Spleen (tissue), 7 donors: ENCODE measurements around the gene HLF.

Experiments used
- POLR2A ChIP-seq, 3 donors: fragments of 450-650 bp; IDR thresholded peaks; one replicate each; pipeline ENCODE4 v1.5.1; 2017; ENCODE audit warnings: antibody characterized with exemption in 3 of 3, mild to moderate bottlenecking in 1 of 3
- POLR2AphosphoS5 ChIP-seq, 3 donors: sonication (generic); formaldehyde crosslinking; IDR thresholded peaks; one replicate each; pipeline ENCODE4 v1.5.1; 2017; ENCODE audit warnings: antibody characterized with exemption in 3 of 3
- TF ChIP-seq, protein P1 (sequence below), 11 experiments: fragments of 200-600 bp in 7 of 11; fragments of 450-650 bp in 4 of 11; sonication (generic) in 4 of 11; IDR thresholded peaks in 8 of 11; conservative IDR thresholded peaks in 3 of 11; 1 replicate in 7 of 11; 2 replicates in 4 of 11; pipeline versions ENCODE4 v1.4.0 to v1.8.0; 2016 to 2021; ENCODE audit warnings: antibody characterized with exemption in 11 of 11, inconsistent platforms in 4 of 11, mild to moderate bottlenecking in 1 of 11
- donor health status: DM: no; HTN: no; CAD: no; lungs with moderate emphysema.
- donor health status: DM: no; HTN: no; CAD: no.
- donor health status: DM: no; HTN: no; CAD: no.

DNA sequence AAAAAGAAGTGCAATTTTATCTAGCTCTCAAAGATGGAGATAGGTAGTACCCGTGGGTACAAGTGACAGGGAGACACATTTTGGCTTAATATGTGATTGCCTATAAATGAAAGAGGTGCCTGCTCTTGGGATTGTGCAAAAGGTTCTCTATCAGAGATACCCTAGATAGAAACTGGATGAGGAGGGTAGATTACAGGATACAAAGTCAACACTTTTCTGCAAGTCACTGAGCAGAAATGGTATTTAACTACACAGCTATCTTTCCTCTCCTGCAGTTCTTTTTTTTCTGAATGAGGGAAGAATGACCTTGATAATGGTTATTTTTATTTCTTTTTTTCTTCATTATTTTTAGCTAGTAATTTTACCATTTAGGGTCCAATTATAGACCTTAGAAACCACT is 89.2 kb downstream of the HLF start:
- TF ChIP-seq, protein P1, sequence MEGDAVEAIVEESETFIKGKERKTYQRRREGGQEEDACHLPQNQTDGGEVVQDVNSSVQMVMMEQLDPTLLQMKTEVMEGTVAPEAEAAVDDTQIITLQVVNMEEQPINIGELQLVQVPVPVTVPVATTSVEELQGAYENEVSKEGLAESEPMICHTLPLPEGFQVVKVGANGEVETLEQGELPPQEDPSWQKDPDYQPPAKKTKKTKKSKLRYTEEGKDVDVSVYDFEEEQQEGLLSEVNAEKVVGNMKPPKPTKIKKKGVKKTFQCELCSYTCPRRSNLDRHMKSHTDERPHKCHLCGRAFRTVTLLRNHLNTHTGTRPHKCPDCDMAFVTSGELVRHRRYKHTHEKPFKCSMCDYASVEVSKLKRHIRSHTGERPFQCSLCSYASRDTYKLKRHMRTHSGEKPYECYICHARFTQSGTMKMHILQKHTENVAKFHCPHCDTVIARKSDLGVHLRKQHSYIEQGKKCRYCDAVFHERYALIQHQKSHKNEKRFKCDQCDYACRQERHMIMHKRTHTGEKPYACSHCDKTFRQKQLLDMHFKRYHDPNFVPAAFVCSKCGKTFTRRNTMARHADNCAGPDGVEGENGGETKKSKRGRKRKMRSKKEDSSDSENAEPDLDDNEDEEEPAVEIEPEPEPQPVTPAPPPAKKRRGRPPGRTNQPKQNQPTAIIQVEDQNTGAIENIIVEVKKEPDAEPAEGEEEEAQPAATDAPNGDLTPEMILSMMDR (IDR thresholded peaks at IDR 0.05 in 8 of 11, conservative IDR thresholded peaks at IDR 0.05 in 3 of 11), result no peak
- TF ChIP-seq POLR2A (IDR thresholded peaks at IDR 0.05) (no peak), POLR2AphosphoS5 (IDR thresholded peaks at IDR 0.05) (no peak)
